ENCODE data around the gene SLC4A5.

- TF ChIP-seq POLR2A (IDR thresholded peaks at IDR 0.05; ENCODE audit: extremely low read depth, insufficient read length): no peak
- no peak for TF ChIP-seq CTCF (IDR thresholded peaks at IDR 0.05; ENCODE audit: low read depth, low read length)
- TF ChIP-seq, protein P1, sequence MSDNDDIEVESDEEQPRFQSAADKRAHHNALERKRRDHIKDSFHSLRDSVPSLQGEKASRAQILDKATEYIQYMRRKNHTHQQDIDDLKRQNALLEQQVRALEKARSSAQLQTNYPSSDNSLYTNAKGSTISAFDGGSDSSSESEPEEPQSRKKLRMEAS (IDR thresholded peaks at IDR 0.05; ENCODE audit: low read depth, low read length): no peak
Observed at GRCh38 chr2:74333896-74334586, 9.2 kb downstream of the SLC4A5 start.

Data from NB4 (cell line).